Activated effector memory CD4-positive, alpha-beta T cell treated with Interleukin-2 at 50 U/mL for 16 hours (primary cell): ENCODE measurements around the gene CRYGS.
A peak's percentile ranks its signal among the peaks of the same experiment; 100 is the strongest.
"Not testable (repeated sequence)": the region's sequence is repeated elsewhere in the genome, so short reads cannot be mapped to it uniquely, and the experiment has no call there.

Experiments
- DNase-seq: peaks from one replicate; pipeline ENCODE4 v3.0.0-alpha.2; 2020

The CRYGS gene

GRCh38 chr3:186515125-186515524, 29.1 kb downstream of the CRYGS start:
- peak; percentile 16 for DNase-seq

GRCh38 chr3:186514296-186515002, 29.7 kb downstream of the CRYGS start:
- no peak for DNase-seq

- DNase-seq = no peak
These were observed 30.8 kb downstream of the CRYGS start for GRCh38 chr3:186513386-186513785.

GRCh38 chr3:186512570-186513302, 31.4 kb downstream of the CRYGS start:
- DNase-seq = no peak

GRCh38 chr3:186511702-186512101, 32.5 kb downstream of the CRYGS start:
- DNase-seq = no peak

- DNase-seq = no peak
These were observed 32.9 kb downstream of the CRYGS start for GRCh38 chr3:186511245-186511644.

- DNase-seq = no peak
These were observed 33.7 kb downstream of the CRYGS start for GRCh38 chr3:186510374-186511079.

- DNase-seq = no peak
These were observed 34.8 kb downstream of the CRYGS start for GRCh38 chr3:186509423-186509822.

GRCh38 chr3:186506857-186507256, 37.3 kb downstream of the CRYGS start:
- no peak for DNase-seq

- DNase-seq = no peak
These were observed 37.9 kb downstream of the CRYGS start for GRCh38 chr3:186506191-186506739.

- no peak for DNase-seq
These were observed 41.0 kb downstream of the CRYGS start for GRCh38 chr3:186502966-186503712.

GRCh38 chr3:186502138-186502948, 41.8 kb downstream of the CRYGS start:
- no peak for DNase-seq

GRCh38 chr3:186499949-186500348, 44.2 kb downstream of the CRYGS start:
- not testable (repeated sequence) for DNase-seq

- DNase-seq = not testable (repeated sequence)
These were observed 46.2 kb downstream of the CRYGS start for GRCh38 chr3:186498022-186498421.

GRCh38 chr3:186497608-186498007, 46.6 kb downstream of the CRYGS start:
- DNase-seq = no peak

- DNase-seq = no peak
These were observed 47.5 kb downstream of the CRYGS start for GRCh38 chr3:186496635-186497034.

- DNase-seq = no peak
These were observed 48.2 kb downstream of the CRYGS start for GRCh38 chr3:186496016-186496415.

GRCh38 chr3:186493525-186494255, 50.5 kb downstream of the CRYGS start:
- DNase-seq = no peak

- DNase-seq = no peak
These were observed 51.7 kb downstream of the CRYGS start for GRCh38 chr3:186492385-186492984.

- DNase-seq = no peak
These were observed 54.7 kb downstream of the CRYGS start for GRCh38 chr3:186489507-186489906.
